Mesenchymal stem cell (in vitro differentiated cells and primary cell): ENCODE measurements around the gene KIF6.

Source experiments
- DNase-seq: peaks from one replicate; pipeline ENCODE4 v3.0.0-alpha.2; 2013
- H2AFZ ChIP-seq: one replicate; pipeline ENCODE4 v1.6.1; 2013; ENCODE audit warnings: low read depth, mild to moderate bottlenecking, control low read depth, inconsistent platforms, low read length, moderate library complexity
- H2AK5ac ChIP-seq: 2 replicates; pipeline ENCODE4 v1.6.1; 2013; ENCODE audit warnings: low read length, moderate library complexity, mild to moderate bottlenecking, inconsistent platforms; ENCODE audit not compliant: severe bottlenecking
- H2BK120ac ChIP-seq: one replicate; pipeline ENCODE4 v1.6.1; 2013; ENCODE audit warnings: low read depth, mild to moderate bottlenecking, inconsistent platforms, low read length, moderate library complexity
- H2BK12ac ChIP-seq, 2 experiments: one replicate each; pipeline ENCODE4 v1.6.1; 2013; ENCODE audit warnings: inconsistent platforms in 2 of 2, low read length in 2 of 2, mild to moderate bottlenecking in 2 of 2, moderate library complexity in 2 of 2, control low read depth in 1 of 2
- H2BK15ac ChIP-seq: one replicate; pipeline ENCODE4 v1.6.1; 2013; ENCODE audit warnings: mild to moderate bottlenecking, low read depth, inconsistent platforms; ENCODE audit not compliant: poor library complexity, severe bottlenecking
- H2BK5ac ChIP-seq: 2 replicates; pipeline ENCODE4 v1.6.1; 2013; ENCODE audit warnings: low read depth, mild to moderate bottlenecking, low read length, control low read depth, inconsistent platforms; ENCODE audit not compliant: poor library complexity, severe bottlenecking
- H3K14ac ChIP-seq, 2 experiments: one replicate each; pipeline ENCODE4 v1.6.1; 2013; ENCODE audit warnings: inconsistent platforms in 2 of 2, low read length in 2 of 2, control low read depth in 1 of 2, mild to moderate bottlenecking in 1 of 2, moderate library complexity in 1 of 2
- H3K18ac ChIP-seq, 2 experiments: one replicate each; pipeline ENCODE4 v1.6.1; 2013; ENCODE audit warnings: inconsistent platforms in 2 of 2, low read length in 2 of 2, control low read depth in 1 of 2, low read depth in 1 of 2, mild to moderate bottlenecking in 1 of 2
- H3K23ac ChIP-seq, 2 experiments: one replicate each; pipeline ENCODE4 v1.6.1; 2013; ENCODE audit warnings: inconsistent platforms in 2 of 2, low read length in 2 of 2, mild to moderate bottlenecking in 2 of 2, moderate library complexity in 2 of 2, control low read depth in 1 of 2
- H3K27ac ChIP-seq: 2 replicates; pipeline ENCODE4 v1.5.1; 2013; ENCODE audit warnings: mild to moderate bottlenecking, moderate library complexity, low read length, control low read depth, inconsistent platforms; ENCODE audit not compliant: poor library complexity, severe bottlenecking
- H3K27me3 ChIP-seq, 2 experiments: 2 replicates each; pipeline versions ENCODE4 v1.6.1 to v1.7.0; 2013; ENCODE audit warnings: low read length in 2 of 2, mild to moderate bottlenecking in 2 of 2, moderate library complexity in 2 of 2, control low read depth in 1 of 2, inconsistent platforms in 1 of 2; ENCODE audit not compliant: control insufficient read depth in 1 of 2, insufficient read depth in 1 of 2
- H3K36me3 ChIP-seq, 2 experiments: 2 replicates each; pipeline versions ENCODE4 v1.6.1 to v1.7.0; 2013; ENCODE audit warnings: low read length in 2 of 2, control low read depth in 1 of 2, inconsistent platforms in 1 of 2, low read depth in 1 of 2, mild to moderate bottlenecking in 1 of 2; ENCODE audit not compliant: insufficient read depth in 2 of 2, control insufficient read depth in 1 of 2
- H3K4ac ChIP-seq, 2 experiments: one replicate each; pipeline ENCODE4 v1.6.1; 2013; ENCODE audit warnings: inconsistent platforms in 2 of 2, low read length in 2 of 2, mild to moderate bottlenecking in 2 of 2, moderate library complexity in 2 of 2, control low read depth in 1 of 2, low read depth in 1 of 2
- H3K4me1 ChIP-seq: 2 replicates; pipeline ENCODE4 v1.6.1; 2013; ENCODE audit warnings: low read depth, low read length, control low read depth; ENCODE audit not compliant: control insufficient read depth, insufficient read depth
- H3K4me2 ChIP-seq: 2 replicates; pipeline ENCODE4 v1.6.1; 2013; ENCODE audit warnings: low read length, mild to moderate bottlenecking, inconsistent platforms; ENCODE audit not compliant: poor library complexity, severe bottlenecking
- H3K4me3 ChIP-seq, 2 experiments: 2 replicates each; pipeline versions ENCODE4 v1.5.1 to v1.7.0; 2013; ENCODE audit warnings: low read length in 2 of 2, mild to moderate bottlenecking in 2 of 2, control low read depth in 1 of 2, low read depth in 1 of 2; ENCODE audit not compliant: insufficient read depth in 1 of 2
- H3K79me1 ChIP-seq: replicated peaks from 2 replicates; pipeline ENCODE4 v1.6.1; 2013; ENCODE audit warnings: mild to moderate bottlenecking, control low read depth, low read length, inconsistent platforms; ENCODE audit not compliant: poor library complexity, severe bottlenecking
- H3K9ac ChIP-seq: 2 replicates; pipeline ENCODE4 v1.7.0; 2013; ENCODE audit warnings: mild to moderate bottlenecking, low read length, moderate library complexity
- H3K9me3 ChIP-seq: 2 replicates; pipeline ENCODE4 v1.7.0; 2013; ENCODE audit warnings: mild to moderate bottlenecking, low read length; ENCODE audit not compliant: control insufficient read depth
- H4K8ac ChIP-seq: one replicate; pipeline ENCODE4 v1.6.1; 2013; ENCODE audit warnings: inconsistent platforms, mild to moderate bottlenecking, low read length, moderate library complexity
- H4K91ac ChIP-seq: one replicate; pipeline ENCODE4 v1.6.1; 2013; ENCODE audit warnings: mild to moderate bottlenecking, low read length, inconsistent platforms
- WGBS: methylation state at CpG from one replicate; pipeline ENCODE4 v1.1.7; 2013; ENCODE audit warnings: mixed read lengths; 5-methylcytosine and 5-hydroxymethylcytosine counted together

KIF6 gene

DNA sequence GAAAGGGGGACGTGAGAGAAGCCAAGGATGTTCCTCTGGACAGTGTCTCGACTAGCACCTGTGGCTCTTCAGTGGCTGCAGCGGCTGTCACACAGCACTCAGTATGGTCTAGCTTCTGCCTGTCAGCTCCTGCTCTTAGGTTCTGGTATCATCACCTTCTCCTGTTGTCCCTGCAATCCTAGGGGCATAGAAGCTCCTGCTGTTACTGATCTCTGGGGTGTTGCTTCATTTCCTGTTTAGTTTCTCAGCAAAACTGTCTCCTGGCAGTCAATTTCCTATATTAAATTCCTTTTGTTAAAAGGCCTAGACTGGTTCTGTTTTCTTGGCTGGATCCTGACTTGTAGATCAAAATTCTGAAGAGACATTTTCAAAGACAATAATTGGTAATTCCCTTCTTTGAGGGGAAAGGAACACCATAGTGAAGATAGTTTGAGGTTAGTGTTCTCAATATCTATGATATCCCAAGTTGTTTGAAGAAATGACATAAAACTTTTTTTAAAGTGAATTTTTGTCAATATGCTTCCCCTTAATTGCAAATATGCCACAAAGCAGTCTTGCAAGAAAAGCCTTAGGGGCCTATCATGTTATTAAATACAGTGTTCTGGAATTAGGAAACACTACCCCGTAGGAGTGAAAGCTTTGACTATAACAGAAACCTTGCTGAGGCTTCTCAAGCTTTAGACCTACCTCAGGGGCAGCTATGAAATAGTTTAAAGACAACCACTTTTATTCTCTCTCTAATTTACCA lies 148.5 kb downstream of the KIF6 start:
- Histone ChIP-seq H2BK120ac (no peak overlapping the region), H3K27me3 (no peaks in the 10 kb centered on the region), H2BK5ac (no peak overlapping the region), H3K79me1 (no peaks in the 10 kb centered on the region), H4K91ac (no peak overlapping the region), H3K4me3 (no peak overlapping the region), H3K4me2 (no peak overlapping the region), H4K8ac (no peak overlapping the region), H2AFZ (no peak overlapping the region), H3K9me3 (no peaks in the 10 kb centered on the region), H2BK15ac (no peak overlapping the region), H3K27ac (no peak overlapping the region), H2AK5ac (no peak overlapping the region), H2BK12ac (no peak overlapping the region), H3K23ac (no peak overlapping the region), H3K18ac (no peak overlapping the region), H3K4ac (no peak overlapping the region), H3K9ac (no peak overlapping the region), H3K4me1 (no peaks in the 10 kb centered on the region), H3K36me3 (no peaks in the 10 kb centered on the region), H3K14ac (no peak overlapping the region)
- 73% methylated on average over 4 of the region's 4 CpGs for WGBS
- DNase-seq = no peak

DNA sequence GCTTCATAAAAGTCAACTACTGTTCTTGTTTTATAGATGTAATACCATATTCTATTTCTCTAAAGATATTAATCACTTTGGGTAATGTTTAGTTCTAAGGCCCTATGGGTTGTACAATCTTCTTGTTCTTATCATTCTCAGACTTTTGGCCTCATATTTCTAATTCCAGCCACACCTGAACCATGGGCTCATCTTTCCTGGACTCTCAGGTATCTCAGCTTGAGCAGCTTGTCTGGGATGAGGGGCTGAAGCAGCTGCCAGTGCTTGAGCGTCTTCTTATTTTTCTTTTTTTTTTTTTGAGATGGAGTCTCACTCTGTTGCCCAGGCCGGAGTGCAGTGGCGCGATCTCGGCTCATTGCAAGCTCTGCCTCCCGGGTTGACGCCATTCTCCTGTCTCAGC lies 150.2 kb downstream of the KIF6 start:
- no peaks in the 10 kb centered on the region for H3K4me1 ChIP-seq
- no peak overlapping the region for H2BK120ac ChIP-seq
- no peaks in the 10 kb centered on the region for H3K79me1 ChIP-seq
- no peak overlapping the region for H3K23ac ChIP-seq
- H2AK5ac ChIP-seq = no peak overlapping the region
- H3K9ac ChIP-seq = no peak overlapping the region
- DNase-seq = no peak
- no peak overlapping the region for H2AFZ ChIP-seq
- no peaks in the 10 kb centered on the region for H3K9me3 ChIP-seq
- no peaks in the 10 kb centered on the region for H3K27me3 ChIP-seq
- H3K4me3 ChIP-seq = no peak overlapping the region
- no peak overlapping the region for H3K27ac ChIP-seq
- no peak overlapping the region for H2BK12ac ChIP-seq
- H3K36me3 ChIP-seq = no peaks in the 10 kb centered on the region
- H3K18ac ChIP-seq = no peak overlapping the region
- 96% methylated on average over 3 of the region's 7 CpGs for WGBS
- no peak overlapping the region for H3K14ac ChIP-seq
- H3K4me2 ChIP-seq = no peak overlapping the region
- H3K4ac ChIP-seq = no peak overlapping the region
- no peak overlapping the region for H4K8ac ChIP-seq
- H4K91ac ChIP-seq = no peak overlapping the region
- H2BK5ac ChIP-seq = no peak overlapping the region
- H2BK15ac ChIP-seq = no peak overlapping the region

DNA sequence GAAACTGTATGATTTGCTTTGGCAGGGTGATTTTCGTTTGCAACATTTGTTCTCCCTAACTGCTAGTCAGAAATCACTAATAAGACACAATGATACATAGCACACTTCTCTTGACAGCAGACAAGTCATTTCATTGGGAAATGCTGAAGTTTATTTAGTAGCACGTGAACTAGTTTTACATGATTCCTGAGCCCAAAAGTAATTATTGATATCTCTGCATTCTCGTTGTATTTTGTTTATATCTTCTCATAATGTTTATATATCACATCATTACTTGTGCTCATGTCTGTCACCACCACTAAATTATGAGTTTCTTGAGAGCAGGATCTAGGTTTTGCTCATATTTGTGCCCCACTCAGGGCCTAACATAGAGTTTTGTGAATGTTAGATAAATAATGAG lies 151.7 kb downstream of the KIF6 start:
- Histone ChIP-seq H3K79me1 (no peaks in the 10 kb centered on the region), H2BK120ac (no peak overlapping the region), H4K8ac (no peak overlapping the region), H3K27me3 (no peaks in the 10 kb centered on the region), H2BK12ac (no peak overlapping the region), H3K14ac (no peak overlapping the region), H3K4me3 (no peak overlapping the region), H4K91ac (no peak overlapping the region), H3K4me2 (no peak overlapping the region), H3K18ac (no peak overlapping the region), H3K4me1 (peaks cover 2% of the 10 kb centered on the region), H3K36me3 (no peaks in the 10 kb centered on the region), H2BK5ac (no peak overlapping the region), H3K9me3 (no peaks in the 10 kb centered on the region), H2AK5ac (no peak overlapping the region), H3K27ac (no peak overlapping the region), H3K23ac (no peak overlapping the region), H2AFZ (no peak overlapping the region), H3K4ac (no peak overlapping the region), H2BK15ac (no peak overlapping the region), H3K9ac (no peak overlapping the region)
- DNase-seq = no peak
- WGBS = 40% methylated on average over 1 of the region's 3 CpGs

DNA sequence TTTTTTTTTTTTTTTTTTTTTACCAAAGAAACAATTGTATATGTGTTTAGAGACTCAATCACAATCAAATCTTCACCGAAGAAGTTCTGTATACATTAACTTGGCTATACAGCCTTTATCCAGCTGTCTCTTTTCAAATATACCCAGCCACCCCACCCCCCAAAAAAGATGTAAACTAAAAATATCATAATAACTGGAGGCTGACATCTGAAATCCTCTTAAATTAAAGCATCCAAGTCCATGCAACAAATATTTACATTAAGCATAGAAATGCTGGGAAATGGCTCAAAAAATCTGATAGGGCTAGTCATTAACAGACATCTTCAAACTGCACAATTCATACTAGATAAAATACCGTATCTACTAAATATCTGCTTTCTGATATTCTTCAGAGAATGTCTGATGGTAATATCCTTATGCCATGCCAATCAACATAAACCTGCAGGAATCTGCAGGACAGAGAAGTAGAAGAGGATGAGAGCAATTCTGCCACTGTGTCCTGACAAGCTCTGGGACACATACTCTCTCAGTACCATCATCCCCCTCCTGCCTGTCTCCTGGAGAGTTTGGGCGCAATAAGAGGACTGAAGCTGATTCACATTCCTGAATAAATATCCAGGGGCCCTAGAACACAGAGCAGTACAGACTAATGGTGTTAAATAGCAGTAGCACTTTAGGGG lies 152.4 kb downstream of the KIF6 start:
- Histone ChIP-seq H4K8ac (no peak overlapping the region), H3K14ac (no peak overlapping the region), H3K9ac (no peak overlapping the region), H2BK5ac (no peak overlapping the region), H3K36me3 (no peaks in the 10 kb centered on the region), H3K23ac (no peak overlapping the region), H3K4ac (no peak overlapping the region), H2AFZ (no peak overlapping the region), H3K4me1 (peaks cover 2% of the 10 kb centered on the region), H2AK5ac (no peak overlapping the region), H2BK120ac (no peak overlapping the region), H3K27ac (no peak overlapping the region), H3K79me1 (no peaks in the 10 kb centered on the region), H2BK15ac (no peak overlapping the region), H3K27me3 (no peaks in the 10 kb centered on the region), H3K9me3 (no peaks in the 10 kb centered on the region), H2BK12ac (no peak overlapping the region), H3K18ac (no peak overlapping the region), H3K4me2 (no peak overlapping the region), H4K91ac (no peak overlapping the region), H3K4me3 (no peak overlapping the region)
- 65% methylated on average over 1 of the region's 3 CpGs for WGBS
- peak; percentile 34 for DNase-seq
